MCF 10A (cell line): ENCODE measurements around the gene PHACTR1. TPM values are rescaled to one million over a fixed set of nuclear protein-coding genes. Genes with fewer than 3 reads are reported as not detected.

ENCODE experiments used
- BruUV-seq: library from RNA; stranded (reverse); fragments of 400-500 nt; replicated peaks from 2 replicates; lab custom pipeline; 2021; lab: Mats Ljungman, UMichigan
- CTCF ChIA-PET: fragments of 300-600 bp; sonication (Branson Sonifier 250); formaldehyde crosslinking; extraction: SDS; loops from one replicate; lab custom pipeline; 2021; ENCODE audit warnings: antibody characterized with exemption, inconsistent platforms; lab: Yijun Ruan, JAX
- POLR2A ChIA-PET: fragments of 300-600, 350-650 bp; sonication (Branson Sonifier 250); formaldehyde crosslinking; extraction: SDS; loops from one replicate; lab custom pipeline; 2020; ENCODE audit warnings: antibody characterized with exemption, inconsistent platforms; lab: Yijun Ruan, JAX
- DNase-seq: peaks from one replicate; pipeline ENCODE4 v3.0.0-alpha.2; 2018; ENCODE audit not compliant: unreplicated experiment
- H3K27ac Mint-ChIP-seq: one replicate; pipeline ENCODE4 v1.8.0; 2022; ENCODE audit warnings: mild to moderate bottlenecking, low read depth, mixed read lengths; ENCODE audit not compliant: unreplicated experiment
- H3K27me3 Mint-ChIP-seq: one replicate; pipeline ENCODE4 v1.8.0; 2022; ENCODE audit warnings: mixed read lengths; ENCODE audit not compliant: insufficient read depth, unreplicated experiment
- H3K36me3 Mint-ChIP-seq: one replicate; pipeline ENCODE4 v1.8.0; 2022; ENCODE audit warnings: mild to moderate bottlenecking, moderate library complexity, mixed read lengths; ENCODE audit not compliant: insufficient read depth, unreplicated experiment
- H3K4me1 Mint-ChIP-seq: one replicate; pipeline ENCODE4 v1.8.0; 2022; ENCODE audit warnings: mixed read lengths; ENCODE audit not compliant: insufficient read depth, unreplicated experiment
- H3K4me3 Mint-ChIP-seq: one replicate; pipeline ENCODE4 v1.8.0; 2022; ENCODE audit warnings: mild to moderate bottlenecking, moderate library complexity, mixed read lengths; ENCODE audit not compliant: unreplicated experiment
- H3K9me3 Mint-ChIP-seq: one replicate; pipeline ENCODE4 v1.8.0; 2022; ENCODE audit warnings: mixed read lengths; ENCODE audit not compliant: unreplicated experiment
- CTCF ChIP-seq: fragments of 200-600 bp; IDR thresholded peaks from one replicate; pipeline ENCODE4 v1.8.0; 2022; ENCODE audit warnings: antibody characterized with exemption, mild to moderate bottlenecking; ENCODE audit not compliant: unreplicated experiment
- intact Hi-C: fragments of 100-400 bp; cut with micrococcal nuclease; formaldehyde crosslinking; loops from 2 replicates; pipeline ENCODE4 v1.14.1; 2022
- total RNA-seq: library from RNA; stranded (reverse); gene quantifications from 2 replicates; pipeline ENCODE4 v1.2.3, GENCODE V29; 2022

Gene PHACTR1
- total RNA-seq, 1 experiment from 2014 or later: not detected

- H3K4me1 Mint-ChIP-seq: no peaks in the 10 kb centered on the region
- peaks cover 58% of the 10 kb centered on the region for H3K27me3 Mint-ChIP-seq
- CTCF ChIA-PET: no interaction called here
- H3K4me3 Mint-ChIP-seq: no peak overlapping the region
- no peak for TF ChIP-seq CTCF
- intact Hi-C loops: no loop called here
- no peak overlapping the region for H3K27ac Mint-ChIP-seq
- H3K9me3 Mint-ChIP-seq: no peaks in the 10 kb centered on the region
- no TSS peak for BruUV-seq
- POLR2A ChIA-PET: no interaction called here
- DNase-seq: no peak
- H3K36me3 Mint-ChIP-seq: no peaks in the 10 kb centered on the region
Observed at GRCh38 chr6:13147376-13147775, 430.8 kb downstream of the PHACTR1 start.

DNA sequence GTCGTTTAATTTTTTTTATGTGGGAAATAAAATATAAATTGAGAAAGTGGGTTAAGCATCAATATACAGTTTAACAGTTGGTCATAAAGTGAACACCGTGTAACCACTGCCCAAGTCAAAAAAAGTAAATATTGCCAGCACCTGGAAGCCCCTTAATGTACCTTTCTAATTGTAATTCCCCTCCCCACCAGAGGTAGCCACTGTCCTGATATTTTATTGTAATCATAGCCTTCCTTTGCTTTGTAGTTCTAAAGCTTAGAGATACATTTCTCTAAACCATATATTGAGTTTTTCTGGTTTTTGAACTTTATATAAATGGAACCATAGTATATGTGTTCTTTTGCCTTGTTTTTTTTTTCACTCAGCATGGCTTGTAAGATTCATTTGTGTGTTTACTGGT is 431.2 kb downstream of the PHACTR1 start:
- no TSS peak for BruUV-seq
- ChIA-PET POLR2A (no interaction called here), CTCF (no interaction called here)
- intact Hi-C loops: no loop called here
- H3K4me1 Mint-ChIP-seq: no peaks in the 10 kb centered on the region
- peaks cover 62% of the 10 kb centered on the region for H3K27me3 Mint-ChIP-seq
- no peak overlapping the region for H3K27ac Mint-ChIP-seq
- H3K36me3 Mint-ChIP-seq: no peaks in the 10 kb centered on the region
- DNase-seq: no peak
- H3K9me3 Mint-ChIP-seq: no peaks in the 10 kb centered on the region
- H3K4me3 Mint-ChIP-seq: no peak overlapping the region
- no peak for TF ChIP-seq CTCF

DNA sequence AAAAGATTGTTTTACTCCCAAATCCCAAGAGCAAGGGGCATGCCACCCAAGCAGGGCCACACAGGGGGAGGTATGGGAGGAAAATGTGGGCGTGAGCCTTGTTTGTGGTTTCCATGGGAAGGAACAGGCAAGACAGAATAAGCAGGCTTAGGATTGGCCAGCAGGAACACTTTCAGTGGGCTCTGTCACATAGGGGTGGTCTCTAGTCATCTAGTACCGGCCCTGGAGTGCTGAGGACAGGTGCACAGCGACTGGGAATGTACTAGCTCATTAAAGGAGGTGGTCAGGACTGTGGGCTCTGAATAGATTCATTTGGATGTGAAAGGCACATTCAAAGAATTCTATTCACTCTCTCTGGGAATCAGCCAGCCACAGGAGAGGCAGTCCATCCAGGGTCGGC is 436.2 kb downstream of the PHACTR1 start:
- H3K36me3 Mint-ChIP-seq: no peaks in the 10 kb centered on the region
- TF ChIP-seq CTCF: no peak
- peaks cover 33% of the 10 kb centered on the region for H3K27me3 Mint-ChIP-seq
- H3K9me3 Mint-ChIP-seq: no peaks in the 10 kb centered on the region
- CTCF ChIA-PET: no interaction called here
- intact Hi-C loops: no loop called here
- POLR2A ChIA-PET: no interaction called here
- no peak for DNase-seq
- no peak overlapping the region for H3K4me3 Mint-ChIP-seq
- no peak overlapping the region for H3K27ac Mint-ChIP-seq
- BruUV-seq: no TSS peak
- no peaks in the 10 kb centered on the region for H3K4me1 Mint-ChIP-seq

- no peak overlapping the region for H3K4me3 Mint-ChIP-seq
- no peak for TF ChIP-seq CTCF
- H3K27me3 Mint-ChIP-seq: peaks cover 37% of the 10 kb centered on the region
- POLR2A ChIA-PET: no interaction called here
- no peak overlapping the region for H3K27ac Mint-ChIP-seq
- no peak for DNase-seq
- no peaks in the 10 kb centered on the region for H3K36me3 Mint-ChIP-seq
- H3K4me1 Mint-ChIP-seq: no peaks in the 10 kb centered on the region
- H3K9me3 Mint-ChIP-seq: no peaks in the 10 kb centered on the region
- intact Hi-C loops: no loop called here
- CTCF ChIA-PET: interaction anchor here (1.0 kb wide), 1 partner anchor 94 kb away, joined by 5 read pairs; no protein-coding TSS in a partner anchor
- no TSS peak for BruUV-seq
Observed at GRCh38 chr6:13156381-13156780, 439.8 kb downstream of the PHACTR1 start.
